BJ (cell line): ENCODE measurements around the gene KDM4B. TPM values are rescaled to one million over a fixed set of nuclear protein-coding genes. Genes with fewer than 3 reads are reported as not detected.

Experiments used
- CTCF ChIA-PET: fragments of 350-600 bp; formaldehyde crosslinking; extraction: SDS; loops from one replicate; lab custom pipeline; 2021; ENCODE audit warnings: antibody characterized with exemption, inconsistent platforms; lab: Yijun Ruan, JAX
- POLR2A ChIA-PET: fragments of 300-600 bp; sonication (Branson Sonifier 250); formaldehyde crosslinking; extraction: SDS; loops from one replicate; lab custom pipeline; 2021; ENCODE audit warnings: antibody characterized with exemption; lab: Charles Lee
- DNase-seq: peaks from one replicate; pipeline ENCODE4 v3.0.0-alpha.2; 2011; ENCODE audit warnings: low read depth
- H3K27me3 ChIP-seq: 2 replicates; pipeline ENCODE4 v1.6.0; 2011; ENCODE audit warnings: low read length; ENCODE audit not compliant: control insufficient read depth, insufficient read depth
- H3K36me3 ChIP-seq: 2 replicates; pipeline ENCODE4 v1.5.1; 2011; ENCODE audit warnings: low read length; ENCODE audit not compliant: control insufficient read depth, insufficient read depth
- H3K4me3 ChIP-seq: 2 replicates; pipeline ENCODE4 v1.5.1; 2011; ENCODE audit warnings: low read depth, mild to moderate bottlenecking, control low read depth, low read length
- polyA plus RNA-seq: library from polyadenylated mRNA; depleted of rRNA; stranded (reverse); fragments of >200 nt; gene quantifications from 2 replicates; pipeline ENCODE4 v1.2.3, GENCODE V29; 2011
- TF ChIP-seq, protein P1 (sequence below): IDR thresholded peaks from 2 replicates; pipeline ENCODE4 v1.5.1; 2011; ENCODE audit warnings: low read depth, mild to moderate bottlenecking, control low read depth, inconsistent platforms, low read length, moderate library complexity; ENCODE audit not compliant: insufficient read depth

The KDM4B gene
- polyA plus RNA-seq, 1 experiment: 15.2 TPM

DNA sequence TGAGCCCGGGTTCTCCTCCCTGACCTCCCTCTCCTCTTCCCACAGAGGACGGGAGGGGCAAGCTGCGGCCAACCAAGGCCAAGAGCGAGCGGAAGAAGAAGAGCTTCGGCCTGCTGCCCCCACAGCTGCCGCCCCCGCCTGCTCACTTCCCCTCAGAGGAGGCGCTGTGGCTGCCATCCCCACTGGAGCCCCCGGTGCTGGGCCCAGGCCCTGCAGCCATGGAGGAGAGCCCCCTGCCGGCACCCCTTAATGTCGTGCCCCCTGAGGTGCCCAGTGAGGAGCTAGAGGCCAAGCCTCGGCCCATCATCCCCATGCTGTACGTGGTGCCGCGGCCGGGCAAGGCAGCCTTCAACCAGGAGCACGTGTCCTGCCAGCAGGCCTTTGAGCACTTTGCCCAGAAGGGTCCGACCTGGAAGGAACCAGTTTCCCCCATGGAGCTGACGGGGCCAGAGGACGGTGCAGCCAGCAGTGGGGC lies 162.2 kb downstream of the KDM4B start:
- H3K27me3 ChIP-seq: no peaks in the 10 kb centered on the region
- no peak overlapping the region for H3K4me3 ChIP-seq
- DNase-seq: no peak
- CTCF ChIA-PET: no interaction called here
- peaks cover 30% of the 10 kb centered on the region for H3K36me3 ChIP-seq
- TF ChIP-seq, protein P1, sequence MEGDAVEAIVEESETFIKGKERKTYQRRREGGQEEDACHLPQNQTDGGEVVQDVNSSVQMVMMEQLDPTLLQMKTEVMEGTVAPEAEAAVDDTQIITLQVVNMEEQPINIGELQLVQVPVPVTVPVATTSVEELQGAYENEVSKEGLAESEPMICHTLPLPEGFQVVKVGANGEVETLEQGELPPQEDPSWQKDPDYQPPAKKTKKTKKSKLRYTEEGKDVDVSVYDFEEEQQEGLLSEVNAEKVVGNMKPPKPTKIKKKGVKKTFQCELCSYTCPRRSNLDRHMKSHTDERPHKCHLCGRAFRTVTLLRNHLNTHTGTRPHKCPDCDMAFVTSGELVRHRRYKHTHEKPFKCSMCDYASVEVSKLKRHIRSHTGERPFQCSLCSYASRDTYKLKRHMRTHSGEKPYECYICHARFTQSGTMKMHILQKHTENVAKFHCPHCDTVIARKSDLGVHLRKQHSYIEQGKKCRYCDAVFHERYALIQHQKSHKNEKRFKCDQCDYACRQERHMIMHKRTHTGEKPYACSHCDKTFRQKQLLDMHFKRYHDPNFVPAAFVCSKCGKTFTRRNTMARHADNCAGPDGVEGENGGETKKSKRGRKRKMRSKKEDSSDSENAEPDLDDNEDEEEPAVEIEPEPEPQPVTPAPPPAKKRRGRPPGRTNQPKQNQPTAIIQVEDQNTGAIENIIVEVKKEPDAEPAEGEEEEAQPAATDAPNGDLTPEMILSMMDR: no peak
- POLR2A ChIA-PET: no interaction called here

DNA sequence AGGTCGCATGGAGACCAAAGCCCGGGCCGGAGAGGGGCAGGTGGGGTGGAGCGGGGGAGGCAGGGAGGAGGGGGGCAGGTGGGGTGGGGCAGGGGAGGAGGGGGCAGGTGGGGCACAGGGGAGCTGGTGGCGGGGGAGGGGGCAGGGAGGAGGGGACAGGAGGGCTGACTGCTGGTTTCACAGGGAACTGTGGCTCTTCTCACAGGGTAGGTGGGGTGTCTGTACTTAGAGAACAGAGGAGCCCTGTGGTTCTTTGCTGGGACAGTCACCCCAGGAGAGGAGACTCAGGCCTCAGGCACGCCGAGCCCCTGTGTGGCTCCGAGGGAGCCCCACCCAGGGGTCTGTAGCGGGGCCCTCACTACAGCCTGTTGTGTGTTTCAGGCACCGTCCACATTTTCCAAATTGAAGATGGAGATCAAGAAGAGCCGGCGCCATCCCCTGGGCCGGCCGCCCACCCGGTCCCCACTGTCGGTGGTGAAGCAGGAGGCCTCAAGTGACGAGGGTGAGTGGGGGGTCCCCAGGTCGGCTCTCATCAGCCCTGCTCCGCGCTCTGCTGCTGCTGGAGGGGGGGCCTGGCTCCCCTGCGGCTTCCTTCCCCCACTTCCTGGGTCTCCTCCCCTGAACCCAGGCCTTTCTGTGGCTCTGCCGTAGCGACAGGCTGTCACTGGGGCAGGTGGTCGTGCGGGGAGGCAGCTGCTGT lies 162.7 kb downstream of the KDM4B start:
- Histone ChIP-seq H3K36me3 (peaks cover 35% of the 10 kb centered on the region), H3K4me3 (no peak overlapping the region), H3K27me3 (no peaks in the 10 kb centered on the region)
- ChIA-PET CTCF (no interaction called here), POLR2A (no interaction called here)
- no peak for DNase-seq
- TF ChIP-seq, protein P1: no peak

DNA sequence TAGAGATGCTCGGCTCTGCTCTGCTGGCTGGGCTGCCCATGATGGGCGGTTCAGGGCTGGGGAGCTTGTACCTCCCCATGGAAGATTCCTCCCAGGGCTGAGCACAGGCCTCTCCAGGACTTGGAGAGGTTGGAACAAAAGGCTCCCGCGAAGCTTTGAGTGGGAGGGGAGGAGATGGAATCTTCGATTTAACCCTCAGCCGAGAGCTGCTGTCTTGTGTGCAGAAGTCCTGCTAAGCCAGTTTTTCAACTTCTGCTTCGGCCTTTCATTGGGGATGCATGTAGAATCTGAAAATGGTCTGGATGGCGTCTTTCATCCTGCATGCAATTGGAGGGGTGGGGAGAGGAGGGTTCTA lies 163.3 kb downstream of the KDM4B start:
- no peak for DNase-seq
- H3K4me3 ChIP-seq: no peak overlapping the region
- TF ChIP-seq, protein P1: no peak
- peaks cover 37% of the 10 kb centered on the region for H3K36me3 ChIP-seq
- ChIA-PET CTCF (interaction anchor here (0.5 kb wide), 1 partner anchor 28 kb away, joined by 5 read pairs; no protein-coding TSS in a partner anchor), POLR2A (no interaction called here)
- no peaks in the 10 kb centered on the region for H3K27me3 ChIP-seq

DNA sequence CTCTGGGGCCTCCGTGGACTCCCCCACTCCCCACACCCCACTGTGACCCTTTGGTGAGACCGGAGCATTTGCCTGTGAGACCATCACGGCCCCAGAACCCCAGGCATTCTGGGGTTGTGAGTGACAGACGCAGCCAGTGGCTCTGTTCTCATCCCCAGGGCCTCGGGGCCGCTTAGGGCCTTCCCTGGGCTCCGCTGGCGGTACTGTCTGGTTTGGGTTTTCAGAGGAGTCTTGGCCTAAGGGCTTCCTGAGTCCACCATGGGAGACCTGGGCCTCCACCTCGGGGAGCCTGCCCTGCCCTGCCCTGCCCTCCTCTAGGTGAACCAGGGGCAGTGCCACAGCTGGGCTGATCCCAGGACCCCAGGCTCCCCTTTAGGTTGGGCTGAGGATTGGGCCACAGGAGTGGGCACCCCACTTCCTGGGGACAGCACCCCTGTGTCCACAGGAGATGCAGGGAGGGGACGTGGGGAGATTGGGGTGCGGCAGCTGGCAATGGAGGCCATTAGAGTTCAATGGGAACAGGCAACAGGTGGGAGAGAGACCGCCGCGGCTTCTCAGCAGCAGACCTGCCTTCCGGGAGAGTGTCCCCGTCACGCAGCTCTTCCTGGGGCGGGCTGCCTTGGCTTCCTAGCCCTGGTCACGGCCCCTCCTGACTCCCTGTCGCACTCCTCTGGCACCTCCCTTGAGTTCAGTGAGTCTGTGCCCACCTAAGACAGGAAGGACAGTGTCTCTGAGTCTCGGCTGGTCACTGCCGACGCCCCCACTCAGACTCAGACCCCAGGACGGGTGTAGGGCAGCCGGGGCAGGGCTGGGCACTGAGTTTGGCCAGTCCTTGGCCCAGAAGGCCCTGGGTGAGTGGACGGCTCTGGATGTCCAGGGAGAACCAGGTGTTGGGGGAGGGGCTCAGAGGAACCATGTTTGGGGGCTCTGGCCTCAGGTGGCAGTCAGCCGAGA lies 164.1 kb downstream of the KDM4B start:
- Histone ChIP-seq H3K36me3 (peaks cover 43% of the 10 kb centered on the region), H3K4me3 (no peak overlapping the region), H3K27me3 (no peaks in the 10 kb centered on the region)
- ChIA-PET POLR2A (no interaction called here), CTCF (interaction anchor here (0.5 kb wide), 1 partner anchor 29 kb away, joined by 5 read pairs; no protein-coding TSS in a partner anchor)
- TF ChIP-seq, protein P1: no peak
- no peak for DNase-seq
